Measurements from ENCODE around the gene GPC5.

DNA sequence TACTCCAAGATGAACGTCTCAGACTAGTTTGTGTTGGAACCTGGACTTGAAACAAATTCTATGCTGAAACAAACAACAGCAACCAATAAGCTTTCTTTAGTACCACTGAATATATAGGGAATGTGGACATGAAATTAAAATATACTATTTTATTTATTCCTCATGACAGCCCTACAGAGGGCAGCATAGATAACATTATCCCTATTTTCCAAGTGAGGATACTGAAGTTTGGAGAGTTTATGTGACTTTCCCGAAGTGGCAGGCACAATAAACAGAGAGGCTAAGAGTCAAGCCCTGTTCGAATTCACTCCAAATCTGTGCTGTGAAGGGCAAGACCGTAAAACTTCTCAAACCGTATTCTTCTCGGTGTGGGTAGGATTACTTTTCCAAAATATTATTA lies 1318.3 kb downstream of the GPC5 start:
- TF ChIP-seq EZH2 (IDR thresholded peaks at IDR 0.05; ENCODE audit: insufficient read depth, poor library complexity, severe bottlenecking), result no peak
- no peak for TF ChIP-seq EZH2phosphoT487 (IDR thresholded peaks at IDR 0.05; ENCODE audit: insufficient read depth, low read depth)

Measured in GM23248 (cell line).